GM12878 (cell line): ENCODE data around the gene KRTAP10-6. TPM values are rescaled to one million over a fixed set of nuclear protein-coding genes. Genes with fewer than 3 reads are reported as not detected.
"Not testable (repeated sequence)": the region's sequence is repeated elsewhere in the genome, so short reads cannot be mapped to it uniquely, and the experiment has no call there.

Source experiments
- ATAC-seq: fragments of 200-7000 bp; cut with Tn5 transposase; 3 replicates; pipeline ENCODE4 v1.9.1; 2020; ENCODE audit warnings: mild to moderate bottlenecking, moderate library complexity
- BruUV-seq: library from RNA; stranded (reverse); fragments of 400-500 nt; replicated peaks from 2 replicates; lab custom pipeline; 2021; lab: Mats Ljungman, UMichigan
- CTCF ChIA-PET: fragments of 300-600 bp; sonication (Branson Sonifier 250); formaldehyde crosslinking; extraction: SDS; loops from one replicate; lab custom pipeline; 2021; ENCODE audit warnings: inconsistent platforms; lab: Yijun Ruan, JAX
- POLR2A ChIA-PET: fragments of 350-600 bp; formaldehyde crosslinking; extraction: SDS; loops from one replicate; lab custom pipeline; 2021; ENCODE audit warnings: inconsistent platforms; lab: Charles Lee
- RAD21 ChIA-PET: fragments of 300-600 bp; sonication (Branson Sonifier 250); formaldehyde crosslinking; loops from one replicate; lab custom pipeline; 2023; ENCODE audit warnings: antibody characterized with exemption; ENCODE audit not compliant: unreplicated experiment; lab: Charles Lee
- SMC1A ChIA-PET: fragments of 300-600 bp; sonication (Branson Sonifier 250); formaldehyde crosslinking; loops from one replicate; lab custom pipeline; 2023; ENCODE audit not compliant: unreplicated experiment, uncharacterized antibody; lab: Charles Lee
- DNase-seq: peaks from one replicate; pipeline ENCODE4 v3.0.0-alpha.2; 2011; ENCODE audit warnings: low read depth, low spot score
- FAIRE-seq: peaks from 3 replicates; lab custom pipeline; 2011; peaks lifted over from hg19 to GRCh38; lab: Jason Lieb, UNC
- H2AFZ ChIP-seq: 2 replicates; pipeline ENCODE4 v1.6.0; 2011; ENCODE audit warnings: low read depth, low read length, control low read depth; ENCODE audit not compliant: control insufficient read depth
- H3K27ac ChIP-seq: 2 replicates; pipeline ENCODE4 v1.5.1; 2011; ENCODE audit warnings: control low read depth; ENCODE audit not compliant: control insufficient read depth, insufficient read depth
- H3K27me3 ChIP-seq, 2 experiments: replicated peaks in 1 of 2; 2 replicates each; pipeline versions ENCODE4 v1.6.0 to v1.6.1; 2011; ENCODE audit warnings: low read length in 1 of 2; ENCODE audit not compliant: control insufficient read depth in 2 of 2, insufficient read depth in 2 of 2
- H3K36me3 ChIP-seq, 2 experiments: 2 replicates each; pipeline ENCODE4 v1.5.1; 2011; ENCODE audit warnings: low read length in 1 of 2; ENCODE audit not compliant: control insufficient read depth in 2 of 2, insufficient read depth in 2 of 2
- H3K4me1 ChIP-seq: 2 replicates; pipeline ENCODE4 v1.6.1; 2011; ENCODE audit warnings: mild to moderate bottlenecking, low read length, moderate library complexity, mixed read lengths; ENCODE audit not compliant: control insufficient read depth, insufficient read depth
- H3K4me2 ChIP-seq: 2 replicates; pipeline ENCODE4 v1.6.0; 2011; ENCODE audit warnings: control low read depth; ENCODE audit not compliant: control insufficient read depth, insufficient read depth
- H3K4me3 ChIP-seq: fragments of 200-600 bp; sonication (generic); 2 replicates; pipeline ENCODE4 v1.5.1; 2016
- H3K79me2 ChIP-seq: 2 replicates; pipeline ENCODE4 v1.6.0; 2011; ENCODE audit warnings: low read length; ENCODE audit not compliant: control insufficient read depth, insufficient read depth
- H3K9ac ChIP-seq: 2 replicates; pipeline ENCODE4 v1.8.0; 2011; ENCODE audit warnings: low read length, control low read depth, mixed read lengths; ENCODE audit not compliant: control insufficient read depth, insufficient read depth
- H3K9me3 ChIP-seq: replicated peaks from 3 replicates; pipeline ENCODE4 v1.5.1; 2011; ENCODE audit warnings: mild to moderate bottlenecking, low read length; ENCODE audit not compliant: control insufficient read depth, insufficient read depth
- H4K20me1 ChIP-seq: 2 replicates; pipeline ENCODE4 v1.6.0; 2011; ENCODE audit not compliant: control insufficient read depth, insufficient read depth
- whole genome bisulfite sequencing: methylation state at CpG from one replicate; pipeline ENCODE4 v1.1.6; 2016; ENCODE audit warnings: low lambda C conversion rate; ENCODE audit not compliant: insufficient replicate concordance, insufficient coverage; ENCODE audit errors: missing lambda C conversion rate; 5-methylcytosine and 5-hydroxymethylcytosine counted together
- in situ Hi-C: fragments of 300-500 bp; cut with MboI; formaldehyde crosslinking; loops from 9 replicates; pipeline ENCODE4 v1.14.3; 2018; ENCODE audit warnings: mixed read lengths
- intact Hi-C: fragments of 100-400 bp; cut with micrococcal nuclease; formaldehyde crosslinking; loops from one replicate; pipeline ENCODE4 v1.14.2; 2022; ENCODE audit not compliant: unreplicated experiment
- polyA plus RNA-seq, 11 experiments: library from polyadenylated mRNA; depleted of rRNA in 4 of 11; unstranded in 6 of 11; stranded (reverse) in 5 of 11; fragments of >200 nt; fragmentation: Nextera tagmentation in 4 of 11; fragmentation: Illumina TruSeq in 1 of 11; extraction: Ambion mirVana in 4 of 11; extraction: Trizol in 1 of 11; gene quantifications; 1 replicate in 1 of 11; 2 replicates in 10 of 11; pipeline versions ENCODE4 v1.2.1 to v1.2.3, GENCODE V29; 2011 to 2016; ENCODE audit warnings: inconsistent platforms in 2 of 11, missing spikeins in 2 of 11, low read depth in 1 of 11
- total RNA-seq, 4 experiments: library from RNA; depleted of rRNA in 3 of 4; stranded (reverse); fragments of >200 nt in 3 of 4; fragmentation: Illumina TruSeq in 1 of 4; extraction: Trizol in 1 of 4; gene quantifications; 2 replicates each; pipeline versions ENCODE4 v1.2.1 to v1.2.3, GENCODE V29; 2013 to 2021

KRTAP10-6 gene
- total and polyA plus RNA-seq, 10 of the 15 experiments (the other 5 are each of a cell fraction or from before 2014, with no cell fraction given), result not detected

- H3K79me2 ChIP-seq, H2AFZ ChIP-seq, in situ Hi-C loops, BruUV-seq, H3K4me2 ChIP-seq, FAIRE-seq, H3K9me3 ChIP-seq, POLR2A ChIA-PET, H3K36me3 ChIP-seq, H3K4me3 ChIP-seq, H3K27me3 ChIP-seq, intact Hi-C loops, CTCF ChIA-PET, DNase-seq, H4K20me1 ChIP-seq, RAD21 ChIA-PET, H3K9ac ChIP-seq, ATAC-seq, H3K4me1 ChIP-seq, H3K27ac ChIP-seq, SMC1A ChIA-PET: not testable (repeated sequence)
- WGBS, result 40% methylated on average over 9 of the region's 10 CpGs
Measured at GRCh38 chr21:44601091-44601490, 8.8 kb upstream of the KRTAP10-6 start.

- POLR2A ChIA-PET, H3K4me2 ChIP-seq, BruUV-seq, H3K9ac ChIP-seq, SMC1A ChIA-PET, in situ Hi-C loops, H2AFZ ChIP-seq, intact Hi-C loops, ATAC-seq, H4K20me1 ChIP-seq, H3K4me3 ChIP-seq, H3K36me3 ChIP-seq, H3K27ac ChIP-seq, DNase-seq, H3K79me2 ChIP-seq, H3K27me3 ChIP-seq, FAIRE-seq, RAD21 ChIA-PET, CTCF ChIA-PET, H3K4me1 ChIP-seq, H3K9me3 ChIP-seq: not testable (repeated sequence)
- WGBS, result 19% methylated on average over 20 of the region's 23 CpGs
Measured at GRCh38 chr21:44600118-44600978, 8.0 kb upstream of the KRTAP10-6 start, which contains the start of gene KRTAP10-7. KRTAP10-7 (plus strand) TSS chr21:44600597; CDS start chr21:44600622, 25 bp downstream.
